ENCODE measurements around the gene ATXN7.

The ATXN7 gene

DNA sequence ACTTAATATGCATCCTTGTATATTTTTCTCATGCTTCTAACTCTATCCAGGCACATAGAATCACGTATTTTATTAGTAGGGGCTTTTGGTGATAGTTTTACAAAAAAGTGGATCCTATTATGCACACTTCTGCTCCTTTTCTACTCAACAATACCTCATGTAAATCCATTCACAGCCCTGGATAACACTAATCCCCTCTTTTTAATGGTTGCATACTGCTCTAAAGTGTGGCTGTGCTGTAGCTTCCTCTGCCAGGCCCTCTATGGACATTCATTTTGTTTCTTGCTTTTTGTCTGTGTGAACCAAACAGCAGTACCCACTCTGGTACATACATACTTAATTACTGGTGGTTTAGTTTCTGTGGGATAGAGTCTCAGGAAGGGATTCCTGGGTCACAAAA lies 99.8 kb downstream of the ATXN7 start:
- DNase-seq (ENCODE audit: extremely low read depth, insufficient read length) = no peak
- Histone ChIP-seq H3K27me3 (replicated peaks; ENCODE audit: control insufficient read depth, insufficient read depth, low read length) (no peaks in the 10 kb centered on the region), H3K4me3 (replicated peaks; ENCODE audit: low read depth, low read length) (no peak overlapping the region), H3K36me3 (ENCODE audit: control insufficient read depth, insufficient read depth, low read length) (no peaks in the 10 kb centered on the region)
- TF ChIP-seq, protein P1, sequence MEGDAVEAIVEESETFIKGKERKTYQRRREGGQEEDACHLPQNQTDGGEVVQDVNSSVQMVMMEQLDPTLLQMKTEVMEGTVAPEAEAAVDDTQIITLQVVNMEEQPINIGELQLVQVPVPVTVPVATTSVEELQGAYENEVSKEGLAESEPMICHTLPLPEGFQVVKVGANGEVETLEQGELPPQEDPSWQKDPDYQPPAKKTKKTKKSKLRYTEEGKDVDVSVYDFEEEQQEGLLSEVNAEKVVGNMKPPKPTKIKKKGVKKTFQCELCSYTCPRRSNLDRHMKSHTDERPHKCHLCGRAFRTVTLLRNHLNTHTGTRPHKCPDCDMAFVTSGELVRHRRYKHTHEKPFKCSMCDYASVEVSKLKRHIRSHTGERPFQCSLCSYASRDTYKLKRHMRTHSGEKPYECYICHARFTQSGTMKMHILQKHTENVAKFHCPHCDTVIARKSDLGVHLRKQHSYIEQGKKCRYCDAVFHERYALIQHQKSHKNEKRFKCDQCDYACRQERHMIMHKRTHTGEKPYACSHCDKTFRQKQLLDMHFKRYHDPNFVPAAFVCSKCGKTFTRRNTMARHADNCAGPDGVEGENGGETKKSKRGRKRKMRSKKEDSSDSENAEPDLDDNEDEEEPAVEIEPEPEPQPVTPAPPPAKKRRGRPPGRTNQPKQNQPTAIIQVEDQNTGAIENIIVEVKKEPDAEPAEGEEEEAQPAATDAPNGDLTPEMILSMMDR (IDR thresholded peaks at IDR 0.05; ENCODE audit: insufficient read depth, low read length, poor library complexity, severe bottlenecking) = no peak

GRCh38 chr3:63964681-63965485 lies 101.2 kb downstream of the ATXN7 start:
- TF ChIP-seq, protein P1 (IDR thresholded peaks at IDR 0.05; ENCODE audit: insufficient read depth, low read length, poor library complexity, severe bottlenecking) = no peak
- Histone ChIP-seq H3K27me3 (replicated peaks; ENCODE audit: control insufficient read depth, insufficient read depth, low read length) (no peaks in the 10 kb centered on the region), H3K36me3 (ENCODE audit: control insufficient read depth, insufficient read depth, low read length) (no peaks in the 10 kb centered on the region), H3K4me3 (replicated peaks; ENCODE audit: low read depth, low read length) (no peak overlapping the region)
- DNase-seq (ENCODE audit: extremely low read depth, insufficient read length) = no peak

- Histone ChIP-seq H3K27me3 (replicated peaks; ENCODE audit: control insufficient read depth, insufficient read depth, low read length) (no peaks in the 10 kb centered on the region), H3K36me3 (ENCODE audit: control insufficient read depth, insufficient read depth, low read length) (no peaks in the 10 kb centered on the region), H3K4me3 (replicated peaks; ENCODE audit: low read depth, low read length) (no peak overlapping the region)
- no peak for DNase-seq (ENCODE audit: extremely low read depth, insufficient read length)
- TF ChIP-seq, protein P1 (IDR thresholded peaks at IDR 0.05; ENCODE audit: insufficient read depth, low read length, poor library complexity, severe bottlenecking) = no peak
These were observed 102.3 kb downstream of the ATXN7 start for GRCh38 chr3:63966007-63966406.

DNA sequence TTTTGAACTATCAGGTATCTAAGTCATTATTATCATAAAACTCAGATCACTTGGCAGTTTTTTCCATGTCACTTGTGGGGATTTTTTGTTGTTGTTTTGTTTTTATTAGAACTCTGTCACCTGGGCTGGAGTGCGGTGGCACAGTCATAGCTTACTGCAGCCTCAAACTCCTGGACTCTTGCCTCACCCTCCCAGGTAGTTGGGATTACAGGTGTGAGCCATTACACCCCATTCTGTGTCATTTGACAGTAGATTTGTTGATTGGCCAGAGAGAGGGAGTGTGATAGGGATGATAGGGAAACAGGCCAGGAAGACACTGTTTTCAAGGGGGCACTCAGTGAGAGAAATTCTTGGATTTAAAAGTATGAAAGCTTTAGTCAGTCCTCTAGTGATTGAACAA lies 103.2 kb downstream of the ATXN7 start:
- no peak overlapping the region for H3K4me3 ChIP-seq (replicated peaks; ENCODE audit: low read depth, low read length)
- TF ChIP-seq, protein P1 (IDR thresholded peaks at IDR 0.05; ENCODE audit: insufficient read depth, low read length, poor library complexity, severe bottlenecking) = no peak
- no peaks in the 10 kb centered on the region for H3K27me3 ChIP-seq (replicated peaks; ENCODE audit: control insufficient read depth, insufficient read depth, low read length)
- DNase-seq (ENCODE audit: extremely low read depth, insufficient read length) = no peak
- no peaks in the 10 kb centered on the region for H3K36me3 ChIP-seq (ENCODE audit: control insufficient read depth, insufficient read depth, low read length)

DNA sequence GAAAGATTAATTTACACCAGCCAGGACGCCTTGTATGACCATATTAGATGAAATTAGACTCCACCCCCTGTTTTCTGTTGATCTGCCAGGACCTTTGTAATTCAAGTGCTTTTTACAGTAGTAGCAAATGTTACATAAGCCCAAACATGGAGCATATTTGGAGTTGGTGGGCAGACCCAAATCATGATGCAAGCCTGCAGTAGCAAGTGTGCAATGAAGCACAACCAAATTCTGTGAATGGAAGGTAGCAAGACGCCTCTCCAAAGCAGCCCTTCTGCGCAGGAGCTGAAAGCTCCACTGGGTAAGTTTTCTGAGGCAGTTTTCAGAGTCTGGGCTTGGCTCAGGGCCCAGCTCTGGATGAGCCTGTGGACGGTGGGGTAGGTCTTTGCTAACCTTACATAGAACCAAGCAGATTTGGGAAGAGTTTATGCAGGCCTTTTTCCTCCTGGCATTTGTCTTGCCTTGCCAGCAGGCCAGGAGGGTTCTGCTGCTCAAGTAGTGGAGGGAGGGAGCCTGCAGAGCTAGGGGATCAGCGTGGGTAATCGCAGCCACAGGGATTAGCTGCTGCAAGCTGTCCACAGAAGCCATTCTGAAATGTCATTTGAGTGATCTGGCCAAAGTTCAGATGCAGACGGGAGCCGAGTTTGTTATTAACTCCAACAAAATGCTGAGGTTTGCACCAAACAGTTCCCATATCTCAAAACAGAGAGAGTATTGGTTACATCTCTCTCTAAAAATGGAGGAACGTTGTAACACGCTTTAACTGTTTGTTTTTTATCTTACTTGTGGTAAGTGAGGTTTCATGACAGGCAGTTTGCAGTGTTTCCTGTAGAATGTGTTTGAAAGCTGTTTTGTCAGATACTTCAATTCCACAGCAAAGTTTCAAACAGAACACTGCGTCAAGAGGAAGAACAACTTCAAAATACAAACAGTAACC lies 104.3 kb downstream of the ATXN7 start:
- peak overlapping the region; percentile 41 for H3K4me3 ChIP-seq (replicated peaks; ENCODE audit: low read depth, low read length)

More for the DNA sequence above, 104.3 kb downstream of the ATXN7 start:
- TF ChIP-seq, protein P1 (IDR thresholded peaks at IDR 0.05; ENCODE audit: insufficient read depth, low read length, poor library complexity, severe bottlenecking) = no peak
- peak; percentile 32 for DNase-seq (ENCODE audit: extremely low read depth, insufficient read length)
- Histone ChIP-seq H3K27me3 (replicated peaks; ENCODE audit: control insufficient read depth, insufficient read depth, low read length) (no peaks in the 10 kb centered on the region), H3K36me3 (ENCODE audit: control insufficient read depth, insufficient read depth, low read length) (no peaks in the 10 kb centered on the region)

All from GM06990 (cell line).